PC-9 (cell line): Measurements from ENCODE around the gene TMOD1. TPM values are rescaled to one million over a fixed set of nuclear protein-coding genes. Genes with fewer than 3 reads are reported as not detected.
A peak's percentile ranks its signal among the peaks of the same experiment; 100 is the strongest.
"Not testable (repeated sequence)": the region's sequence is repeated elsewhere in the genome, so short reads cannot be mapped to it uniquely, and the experiment has no call there.

Experiments
- BruUV-seq: library from RNA; stranded (reverse); fragments of 400-500 nt; replicated peaks from 2 replicates; lab custom pipeline; 2021; lab: Mats Ljungman, UMichigan
- CTCF ChIA-PET: fragments of 300-600 bp; sonication (Branson Sonifier 250); formaldehyde crosslinking; loops from one replicate; lab custom pipeline; 2022; ENCODE audit warnings: antibody characterized with exemption; lab: Charles Lee
- POLR2A ChIA-PET: fragments of 300-600 bp; sonication (Branson Sonifier 250); formaldehyde crosslinking; loops from one replicate; lab custom pipeline; 2022; ENCODE audit warnings: antibody characterized with exemption; ENCODE audit not compliant: unreplicated experiment; lab: Charles Lee
- DNase-seq, 2 experiments: peaks; one replicate each; pipeline versions ENCODE4 v3.0.0 to v3.0.0-alpha.2; 2015 to 2022; ENCODE audit warnings: mixed read lengths in 1 of 2
- H2AFZ ChIP-seq: fragments of 200-600 bp; sonication (generic); 2 replicates; pipeline ENCODE4 v1.8.1; 2017; ENCODE audit warnings: antibody characterized with exemption
- H3F3A ChIP-seq: fragments of 200-600 bp; sonication (generic); 2 replicates; pipeline ENCODE4 v1.8.1; 2017; ENCODE audit warnings: antibody characterized with exemption, mild to moderate bottlenecking, low read depth; ENCODE audit not compliant: insufficient read depth
- H3K27ac ChIP-seq: fragments of 200-600 bp; sonication (generic); 2 replicates; pipeline ENCODE4 v1.6.1; 2016; ENCODE audit warnings: mixed run types
- H3K27me3 ChIP-seq: fragments of 200-600 bp; sonication (generic); 2 replicates; pipeline ENCODE4 v1.6.1; 2016; ENCODE audit warnings: low read depth, mixed run types; ENCODE audit not compliant: insufficient read depth
- H3K36me3 ChIP-seq: fragments of 200-600 bp; sonication (generic); 2 replicates; pipeline ENCODE4 v1.6.1; 2016; ENCODE audit warnings: low read depth, mixed run types
- H3K4me1 ChIP-seq: fragments of 200-600 bp; sonication (generic); replicated peaks from 2 replicates; pipeline ENCODE4 v1.6.1; 2016; ENCODE audit warnings: mixed run types; ENCODE audit not compliant: insufficient read depth
- H3K4me2 ChIP-seq: fragments of 200-600 bp; sonication (generic); 2 replicates; pipeline ENCODE4 v1.6.1; 2017; ENCODE audit warnings: mixed run types
- H3K4me3 ChIP-seq: fragments of 200-600 bp; sonication (generic); 2 replicates; pipeline ENCODE4 v1.6.1; 2016; ENCODE audit warnings: mixed run types
- H3K79me2 ChIP-seq: fragments of 200-600 bp; sonication (generic); 2 replicates; pipeline ENCODE4 v1.6.1; 2017; ENCODE audit warnings: low read depth, mixed run types
- H3K9me2 ChIP-seq: fragments of 200-600 bp; sonication (generic); 2 replicates; pipeline ENCODE4 v1.8.1; 2017; ENCODE audit warnings: mild to moderate bottlenecking; ENCODE audit not compliant: insufficient read depth
- H3K9me3 ChIP-seq: fragments of 200-600 bp; sonication (generic); 2 replicates; pipeline ENCODE4 v1.8.1; 2016; ENCODE audit warnings: low read depth; ENCODE audit not compliant: insufficient read depth
- H4K20me1 ChIP-seq: fragments of 200-600 bp; sonication (generic); 2 replicates; pipeline ENCODE4 v1.8.1; 2017; ENCODE audit not compliant: insufficient read depth
- EZH2 ChIP-seq: fragments of 200-600 bp; sonication (generic); IDR thresholded peaks from 2 replicates; pipeline ENCODE4 v1.8.0; 2017; ENCODE audit warnings: antibody characterized with exemption, low read depth
- intact Hi-C: fragments of 100-400 bp; cut with micrococcal nuclease; formaldehyde crosslinking; loops from one replicate; pipeline ENCODE4 v1.10.0; 2022; ENCODE audit not compliant: unreplicated experiment
- total RNA-seq: library from RNA; stranded (reverse); gene quantifications from 2 replicates; pipeline ENCODE4 v1.2.3, GENCODE V29; 2021
- TF ChIP-seq, protein P1 (sequence below): fragments of 200-600 bp; sonication (generic); conservative IDR thresholded peaks from 2 replicates; pipeline ENCODE4 v1.6.1; 2017; ENCODE audit warnings: mixed run types, antibody characterized with exemption, mild to moderate bottlenecking, moderate library complexity

Gene TMOD1
- total RNA-seq, 1 experiment from 2014 or later = 6.8 TPM

DNA sequence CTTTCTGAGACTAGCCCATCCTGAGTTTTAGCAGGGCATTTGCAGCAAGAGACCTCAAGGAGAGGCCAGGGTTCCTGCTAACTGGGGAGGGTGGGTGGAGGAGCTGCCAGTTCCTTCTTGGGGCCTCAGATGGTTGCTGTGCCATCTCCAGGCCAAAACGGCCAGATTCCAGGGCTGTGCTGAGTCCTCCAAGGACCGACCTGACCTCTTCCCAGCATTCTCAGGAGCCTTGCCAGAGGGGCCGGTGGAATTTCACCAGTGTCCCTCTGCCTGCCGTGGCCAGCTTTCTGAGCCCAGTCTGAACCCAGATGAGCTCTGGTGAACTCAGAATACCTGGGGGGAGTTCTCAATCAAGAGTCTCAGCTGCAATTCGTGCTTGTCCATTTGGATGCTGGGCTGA lies 77.4 kb downstream of the TMOD1 start:
- Histone ChIP-seq H3K4me2 (no peak overlapping the region), H3K4me3 (no peak overlapping the region), H2AFZ (no peak overlapping the region), H3K79me2 (no peaks in the 10 kb centered on the region), H3K27ac (no peak overlapping the region), H4K20me1 (no peaks in the 10 kb centered on the region), H3K27me3 (no peaks in the 10 kb centered on the region), H3K9me3 (no peaks in the 10 kb centered on the region), H3K36me3 (no peaks in the 10 kb centered on the region), H3K4me1 (no peaks in the 10 kb centered on the region), H3K9me2 (no peaks in the 10 kb centered on the region), H3F3A (no peaks in the 10 kb centered on the region)
- no peak for TF ChIP-seq EZH2
- TF ChIP-seq, protein P1, sequence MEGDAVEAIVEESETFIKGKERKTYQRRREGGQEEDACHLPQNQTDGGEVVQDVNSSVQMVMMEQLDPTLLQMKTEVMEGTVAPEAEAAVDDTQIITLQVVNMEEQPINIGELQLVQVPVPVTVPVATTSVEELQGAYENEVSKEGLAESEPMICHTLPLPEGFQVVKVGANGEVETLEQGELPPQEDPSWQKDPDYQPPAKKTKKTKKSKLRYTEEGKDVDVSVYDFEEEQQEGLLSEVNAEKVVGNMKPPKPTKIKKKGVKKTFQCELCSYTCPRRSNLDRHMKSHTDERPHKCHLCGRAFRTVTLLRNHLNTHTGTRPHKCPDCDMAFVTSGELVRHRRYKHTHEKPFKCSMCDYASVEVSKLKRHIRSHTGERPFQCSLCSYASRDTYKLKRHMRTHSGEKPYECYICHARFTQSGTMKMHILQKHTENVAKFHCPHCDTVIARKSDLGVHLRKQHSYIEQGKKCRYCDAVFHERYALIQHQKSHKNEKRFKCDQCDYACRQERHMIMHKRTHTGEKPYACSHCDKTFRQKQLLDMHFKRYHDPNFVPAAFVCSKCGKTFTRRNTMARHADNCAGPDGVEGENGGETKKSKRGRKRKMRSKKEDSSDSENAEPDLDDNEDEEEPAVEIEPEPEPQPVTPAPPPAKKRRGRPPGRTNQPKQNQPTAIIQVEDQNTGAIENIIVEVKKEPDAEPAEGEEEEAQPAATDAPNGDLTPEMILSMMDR = no peak
- ChIA-PET CTCF (interaction anchor here (0.8 kb wide), 1 partner anchor 110 kb away, joined by 3 read pairs; no protein-coding TSS in a partner anchor), POLR2A (no interaction called here)
- DNase-seq = no peak
- no TSS peak for BruUV-seq
- intact Hi-C loops = no loop called here

DNA sequence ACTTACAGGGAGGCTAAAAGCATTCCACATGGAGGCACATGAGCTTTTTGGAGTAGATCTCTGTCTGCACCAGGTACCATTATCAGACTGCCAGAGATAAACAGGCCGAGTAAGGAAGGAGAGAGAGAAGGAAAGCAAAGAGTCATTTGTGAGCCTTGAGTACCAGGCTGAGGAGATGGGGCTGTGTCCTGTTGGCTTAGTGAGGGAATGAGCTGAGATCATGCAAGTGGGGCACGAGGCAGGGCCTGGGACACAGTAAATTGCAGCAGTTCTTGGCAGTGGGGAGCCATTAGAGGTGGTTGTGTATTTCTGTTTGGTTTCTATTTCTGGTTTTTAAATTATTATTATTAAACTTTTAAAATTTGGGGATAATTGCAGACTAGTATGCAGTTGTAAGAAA lies 78.4 kb downstream of the TMOD1 start:
- intact Hi-C loops = no loop called here
- H3K27me3 ChIP-seq = no peaks in the 10 kb centered on the region
- no peaks in the 10 kb centered on the region for H3K9me2 ChIP-seq
- TF ChIP-seq, protein P1 = no peak
- no peak for TF ChIP-seq EZH2
- no peaks in the 10 kb centered on the region for H3K4me1 ChIP-seq
- H3K9me3 ChIP-seq = no peaks in the 10 kb centered on the region
- H3F3A ChIP-seq = no peaks in the 10 kb centered on the region
- H4K20me1 ChIP-seq = no peaks in the 10 kb centered on the region
- BruUV-seq = no TSS peak
- H2AFZ ChIP-seq = no peak overlapping the region
- DNase-seq = no peak
- no peak overlapping the region for H3K4me2 ChIP-seq
- no peak overlapping the region for H3K27ac ChIP-seq
- ChIA-PET CTCF (no interaction called here), POLR2A (no interaction called here)
- no peaks in the 10 kb centered on the region for H3K79me2 ChIP-seq
- no peaks in the 10 kb centered on the region for H3K36me3 ChIP-seq
- H3K4me3 ChIP-seq = no peak overlapping the region

DNA sequence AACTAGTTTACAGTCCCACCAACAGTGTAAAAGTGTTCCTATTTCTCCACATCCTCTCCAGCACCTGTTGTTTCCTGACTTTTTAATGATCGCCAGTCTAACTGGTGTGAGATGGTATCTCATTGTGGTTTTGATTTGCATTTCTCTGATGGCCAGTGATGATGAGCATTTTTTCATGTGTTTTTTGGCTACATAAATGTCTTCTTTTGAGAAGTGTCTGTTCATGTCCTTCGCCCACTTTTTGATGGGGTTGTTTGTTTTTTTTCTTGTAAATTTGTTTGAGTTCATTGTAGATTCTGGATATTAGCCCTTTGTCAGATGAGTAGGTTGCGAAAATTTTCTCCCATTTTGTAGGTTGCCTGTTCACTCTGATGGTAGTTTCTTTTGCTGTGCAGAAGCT lies 80.1 kb downstream of the TMOD1 start:
- intact Hi-C loops, H3K4me3 ChIP-seq, H3K4me1 ChIP-seq, H3K79me2 ChIP-seq, H3K27ac ChIP-seq, H3K9me2 ChIP-seq, H4K20me1 ChIP-seq, H3K27me3 ChIP-seq, H3F3A ChIP-seq, POLR2A ChIA-PET, BruUV-seq, H3K9me3 ChIP-seq, H3K4me2 ChIP-seq, H3K36me3 ChIP-seq, DNase-seq, H2AFZ ChIP-seq, CTCF ChIA-PET: not testable (repeated sequence)

DNA sequence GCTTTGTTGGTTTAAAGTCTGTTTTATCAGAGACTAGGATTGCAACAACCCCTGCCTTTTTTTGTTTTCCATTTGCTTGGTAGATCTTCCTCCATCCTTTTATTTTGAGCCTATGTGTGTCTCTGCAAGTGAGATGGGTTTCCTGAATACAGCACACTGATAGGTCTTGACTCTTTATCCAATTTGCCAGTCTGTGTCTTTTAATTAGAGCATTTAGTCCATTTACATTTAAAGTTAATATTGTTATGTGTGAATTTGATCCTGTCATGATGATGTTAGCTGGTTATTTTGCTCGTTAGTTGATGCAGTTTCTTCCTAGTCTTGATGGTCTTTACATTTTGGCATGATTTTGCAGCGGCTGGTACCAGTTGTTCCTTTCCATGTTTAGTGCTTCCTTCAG lies 83.3 kb downstream of the TMOD1 start:
- H3K9me2 ChIP-seq, H3K9me3 ChIP-seq, POLR2A ChIA-PET, CTCF ChIA-PET, H3K36me3 ChIP-seq, H3K27ac ChIP-seq, H3K27me3 ChIP-seq, H3K79me2 ChIP-seq, H3K4me3 ChIP-seq, H3K4me1 ChIP-seq, BruUV-seq, intact Hi-C loops, H3K4me2 ChIP-seq, H4K20me1 ChIP-seq, H2AFZ ChIP-seq, DNase-seq, H3F3A ChIP-seq: not testable (repeated sequence)

DNA sequence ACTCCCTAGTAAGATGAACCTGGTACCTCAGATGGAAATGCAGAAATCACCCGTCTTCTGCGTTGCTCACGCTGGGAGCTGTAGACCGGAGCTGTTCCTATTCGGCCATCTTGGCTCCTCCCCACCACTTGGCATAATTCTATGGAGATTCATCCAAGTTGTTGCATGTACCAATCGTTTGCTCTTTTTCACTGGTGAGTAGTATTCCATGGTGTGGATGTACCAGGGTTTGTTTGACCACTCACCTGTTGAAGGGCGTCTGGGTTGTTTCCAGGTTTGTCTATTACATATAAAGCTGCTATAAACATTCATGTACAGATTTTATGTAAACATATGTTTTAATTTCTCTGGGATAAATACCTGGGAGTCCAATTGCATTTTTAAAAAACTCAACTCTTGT lies 85.4 kb downstream of the TMOD1 start:
- peak in 1 of 2 experiments; percentile 12 for DNase-seq

More for the DNA sequence above, 85.4 kb downstream of the TMOD1 start:
- H3K27ac ChIP-seq, H3K4me2 ChIP-seq, H3F3A ChIP-seq, H3K4me1 ChIP-seq, H3K9me3 ChIP-seq, POLR2A ChIA-PET, H4K20me1 ChIP-seq, H3K79me2 ChIP-seq, H3K27me3 ChIP-seq, intact Hi-C loops, H3K36me3 ChIP-seq, H3K4me3 ChIP-seq, H2AFZ ChIP-seq, CTCF ChIA-PET, H3K9me2 ChIP-seq, BruUV-seq: not testable (repeated sequence)
